GM20431 (cell line): ENCODE measurements around the gene NUP98.

Source experiments
- in situ Hi-C: fragments of 300-500 bp; cut with MseI, MboI; formaldehyde crosslinking; loops from one replicate; pipeline ENCODE4 v1.15.0; 2020; ENCODE audit warnings: low sequenced_read_pairs; ENCODE audit not compliant: unreplicated experiment

Gene NUP98

DNA sequence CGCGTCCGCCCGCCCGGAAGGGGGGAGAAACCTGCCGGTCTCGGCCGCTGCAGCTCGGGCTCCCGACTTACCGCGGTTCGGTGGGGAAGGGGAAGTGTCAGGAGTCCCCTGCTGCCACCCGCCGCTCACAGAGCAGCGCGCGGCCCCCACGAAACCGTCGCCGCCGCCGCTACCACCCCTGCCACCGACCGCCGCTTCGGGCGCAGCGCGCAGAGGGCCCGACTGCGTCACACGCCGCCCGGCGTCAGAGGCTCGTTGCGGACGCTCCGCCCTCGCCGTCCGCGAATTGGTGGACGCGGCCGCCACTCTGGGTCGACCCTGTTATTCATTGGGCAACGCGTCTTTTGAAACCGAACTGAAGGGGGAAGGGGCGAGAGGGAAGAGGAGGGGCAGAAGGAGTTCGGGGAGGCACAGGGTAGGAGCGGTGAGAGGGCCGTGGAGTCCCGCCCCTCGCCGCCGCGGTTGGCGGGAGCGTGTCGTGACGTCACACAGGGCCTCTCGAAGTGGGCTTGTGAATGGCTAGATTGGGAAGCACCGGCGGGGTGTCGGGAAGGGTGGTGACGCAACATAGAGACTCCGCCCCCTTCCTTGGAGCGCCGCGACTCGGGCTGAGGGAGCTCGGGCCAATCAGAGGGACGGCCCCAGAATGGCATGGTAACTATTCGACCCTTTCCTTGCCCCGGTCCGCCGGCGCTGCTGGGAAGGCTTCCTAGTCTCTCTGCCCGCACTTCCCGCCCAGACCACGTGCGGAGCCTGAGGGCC, at the start of gene NUP98:
Gene NUP98, minus strand, starts transcription at position 226 of the 762 bp plus-strand sequence. CDS start 15,437 bp downstream, outside the sequence.
- in situ Hi-C loops: no loop called here

DNA sequence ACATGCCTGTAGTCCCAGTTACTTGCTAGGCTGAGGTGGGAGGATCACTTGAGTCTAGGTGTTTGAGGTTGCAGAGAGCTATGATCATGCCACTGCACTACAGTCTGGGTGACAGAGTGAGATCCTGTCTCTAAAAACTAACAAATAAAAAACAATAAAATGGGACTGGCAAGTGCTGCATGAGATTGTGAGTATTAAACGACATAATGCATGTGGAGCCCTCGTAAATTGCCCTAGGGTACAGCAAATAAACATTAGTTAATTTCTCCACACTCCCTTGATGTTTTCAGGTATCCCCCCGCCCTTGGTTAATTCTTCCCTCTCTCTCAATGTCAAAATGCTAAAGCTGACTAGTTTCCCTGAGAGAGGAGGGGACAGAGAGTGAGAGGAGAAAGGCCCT, 48.3 kb upstream of the NUP98 start:
- in situ Hi-C loops: loop anchor here (10.0 kb wide), 1 partner anchor 239 kb away; no protein-coding TSS in a partner anchor

DNA sequence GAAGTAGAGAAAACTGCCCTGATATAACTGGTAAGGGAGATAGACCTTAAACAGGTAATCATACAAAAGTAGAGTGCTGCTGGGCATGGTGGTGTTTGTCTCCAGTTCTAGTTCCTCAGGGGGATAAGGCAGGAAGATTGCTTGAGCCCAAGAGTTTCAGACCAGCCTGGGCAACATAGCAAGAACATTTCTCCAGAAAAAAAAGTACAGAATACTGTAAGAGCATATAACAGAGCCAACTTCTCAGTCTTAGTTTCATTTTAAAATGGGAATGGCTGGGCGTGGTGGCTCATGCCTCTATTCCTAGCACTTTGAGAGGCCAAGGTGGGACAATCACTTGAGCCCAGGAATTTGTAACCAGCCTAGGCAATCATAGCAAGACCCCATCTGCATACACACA, 47.9 kb upstream of the NUP98 start:
- in situ Hi-C loops: loop anchor here (10.0 kb wide), 1 partner anchor 240 kb away; no protein-coding TSS in a partner anchor

DNA sequence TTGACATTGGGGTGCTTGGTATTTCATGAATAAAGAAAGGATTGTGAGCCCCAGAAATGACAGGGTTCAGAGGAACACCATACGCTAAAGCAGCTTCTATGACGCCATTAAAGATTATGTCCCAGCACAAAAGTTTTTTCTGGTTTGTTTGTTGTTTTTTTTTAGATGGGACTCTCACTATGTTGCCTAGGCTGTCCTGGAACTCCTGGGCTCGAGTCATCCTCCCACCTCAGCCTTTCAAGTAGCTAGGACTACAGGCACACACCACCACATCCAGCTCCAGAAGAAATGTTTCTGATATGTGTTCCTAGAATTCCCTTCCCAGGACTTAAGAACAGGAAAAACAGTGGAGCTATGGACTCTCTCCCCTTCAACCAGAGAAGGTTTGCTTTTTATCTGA, 46.0 kb upstream of the NUP98 start:
- in situ Hi-C loops: loop anchor here (10.0 kb wide), 1 partner anchor 241 kb away; no protein-coding TSS in a partner anchor

DNA sequence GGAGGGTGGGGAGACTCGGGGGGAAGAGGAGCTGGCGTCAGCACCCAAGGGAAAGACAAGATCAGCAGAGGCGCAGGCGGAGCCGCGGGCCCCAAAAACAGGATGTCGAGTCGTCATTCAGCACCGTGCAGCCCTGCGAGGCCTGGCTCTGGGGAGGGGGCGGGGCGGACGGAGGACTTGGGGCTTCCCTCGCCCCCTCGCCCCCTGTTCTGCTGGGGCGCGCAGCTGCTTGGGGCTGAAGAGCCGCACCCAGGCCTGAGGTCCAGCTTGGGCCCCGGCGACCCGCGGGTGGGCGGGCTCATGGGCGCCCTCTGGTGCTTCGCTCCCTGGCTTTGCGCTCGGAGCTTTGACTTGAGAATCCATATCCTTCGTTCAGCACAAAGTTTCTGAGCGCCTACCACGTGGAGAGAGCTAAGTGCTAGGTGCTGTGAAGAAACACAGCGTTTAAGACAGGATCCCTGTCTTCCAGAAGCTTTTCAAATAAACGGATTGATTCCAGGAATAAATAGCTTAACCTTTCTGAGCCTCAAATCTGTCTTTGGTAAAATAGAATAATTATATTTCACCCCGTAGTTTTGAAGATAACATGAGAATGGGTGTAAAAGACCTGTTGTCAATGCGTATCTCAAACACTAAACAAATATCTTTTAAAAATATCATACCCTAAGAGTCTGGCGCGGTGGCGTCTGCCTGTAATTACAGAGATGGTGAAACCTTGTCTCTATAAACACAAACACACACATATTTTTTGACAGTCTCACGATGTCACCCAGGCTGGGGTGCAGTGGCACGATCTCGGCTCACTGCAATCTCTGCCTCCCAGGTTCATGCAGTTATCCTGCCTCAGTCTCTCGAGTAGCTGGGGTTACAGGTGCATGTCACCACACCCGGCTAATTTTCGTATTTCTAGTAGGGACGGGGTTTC, 44.3 kb upstream of the NUP98 start:
- in situ Hi-C loops: loop anchor here (10.0 kb wide), 1 partner anchor 243 kb away; no protein-coding TSS in a partner anchor

DNA sequence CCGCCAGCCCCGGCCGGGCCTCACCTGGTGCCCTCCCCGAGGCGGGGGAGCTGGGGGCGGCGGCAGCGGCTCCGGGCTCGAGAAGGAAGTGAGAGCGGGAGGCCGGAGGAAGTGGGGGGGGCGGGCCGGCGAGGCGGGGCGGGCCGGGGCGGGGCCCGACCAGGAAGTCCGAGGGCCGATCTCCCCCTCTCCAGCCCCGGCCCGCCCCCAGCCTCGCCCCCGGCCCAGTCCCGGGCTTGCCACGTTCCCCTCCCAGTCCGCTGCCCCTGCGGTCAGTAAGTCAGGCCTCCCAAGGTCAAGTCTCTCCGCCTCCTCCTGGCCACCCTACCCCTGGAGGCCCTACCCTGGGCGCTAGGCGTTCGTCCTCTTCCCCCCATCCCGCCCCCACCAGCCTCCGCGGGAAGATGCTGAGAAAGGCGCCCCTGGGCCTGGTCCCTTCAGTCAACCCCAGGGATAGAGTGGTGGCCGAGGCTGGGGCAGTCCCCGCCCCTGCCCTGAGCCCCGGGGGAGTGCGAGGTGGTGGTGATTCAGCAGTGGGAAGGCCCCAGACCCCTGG, 43.6 kb upstream of the NUP98 start, which contains the start of gene RHOG:
Gene RHOG, minus strand, starts transcription at position 90 of the 556 bp plus-strand sequence. CDS start 12,821 bp downstream, outside the sequence.
- in situ Hi-C loops: loop anchor here (10.0 kb wide), 1 partner anchor 244 kb away; no protein-coding TSS in a partner anchor

DNA sequence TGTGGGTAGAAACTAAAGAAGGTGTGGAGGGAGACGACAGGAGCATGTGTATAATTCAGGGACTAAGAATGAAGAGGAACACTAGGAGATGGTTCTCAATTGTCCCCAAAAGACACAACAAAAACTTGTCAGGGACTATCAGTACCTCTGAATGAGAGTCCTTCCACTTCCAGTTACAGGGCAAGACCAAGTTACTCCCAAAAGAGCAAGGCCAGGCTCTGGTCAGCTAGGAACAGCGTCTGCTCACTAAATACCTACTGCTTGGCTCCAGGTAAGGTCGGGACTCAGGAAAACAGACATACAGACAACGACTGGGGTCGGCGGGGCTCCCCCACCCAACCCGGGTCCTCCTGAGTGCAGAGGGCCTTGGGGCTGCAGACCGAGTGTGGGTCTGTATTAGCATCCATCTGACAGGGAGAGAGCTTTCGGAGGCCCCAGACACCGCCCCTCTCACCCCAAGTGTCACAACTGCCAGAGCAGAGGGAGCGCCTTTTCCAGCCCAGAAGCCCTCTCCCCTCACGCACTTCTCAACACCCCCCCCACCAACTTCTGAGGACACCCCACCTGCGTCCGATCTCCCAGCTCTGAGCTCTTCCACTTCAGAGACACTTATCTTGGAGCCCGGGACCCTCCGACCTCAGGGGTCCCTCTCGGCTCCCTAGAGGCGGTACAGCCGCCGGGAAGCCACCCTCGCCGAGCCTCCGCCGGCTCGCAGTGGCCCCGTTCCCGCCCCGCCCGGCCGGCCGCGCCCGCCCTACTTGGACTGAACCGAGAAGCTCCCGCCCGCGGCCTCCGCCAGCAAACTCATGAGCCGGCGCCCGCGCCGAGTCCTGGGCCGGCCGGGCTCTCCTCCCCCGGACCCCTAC, 42.9 kb upstream of the NUP98 start:
- in situ Hi-C loops: loop anchor here (10.0 kb wide), 1 partner anchor 245 kb away; no protein-coding TSS in a partner anchor

DNA sequence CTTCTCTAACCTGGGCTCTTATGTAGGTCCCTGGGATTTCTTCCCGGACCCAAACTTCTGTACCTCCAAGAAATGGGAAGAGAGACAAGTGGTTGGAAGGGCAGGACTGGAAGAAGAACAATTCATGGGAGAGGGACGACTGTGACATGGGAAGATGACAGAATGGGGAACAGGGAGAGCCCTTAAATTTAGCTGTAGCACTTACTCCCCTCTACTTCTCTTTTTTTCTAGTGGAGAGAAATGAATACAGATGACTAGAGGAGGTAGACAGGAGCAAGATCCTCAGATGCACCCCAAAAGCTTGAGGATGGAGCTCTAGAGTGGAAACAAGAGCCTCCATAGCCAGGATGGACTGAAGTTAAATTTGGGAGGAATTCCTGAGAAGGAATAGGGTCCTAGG, 41.1 kb upstream of the NUP98 start:
- in situ Hi-C loops: no loop called here

DNA sequence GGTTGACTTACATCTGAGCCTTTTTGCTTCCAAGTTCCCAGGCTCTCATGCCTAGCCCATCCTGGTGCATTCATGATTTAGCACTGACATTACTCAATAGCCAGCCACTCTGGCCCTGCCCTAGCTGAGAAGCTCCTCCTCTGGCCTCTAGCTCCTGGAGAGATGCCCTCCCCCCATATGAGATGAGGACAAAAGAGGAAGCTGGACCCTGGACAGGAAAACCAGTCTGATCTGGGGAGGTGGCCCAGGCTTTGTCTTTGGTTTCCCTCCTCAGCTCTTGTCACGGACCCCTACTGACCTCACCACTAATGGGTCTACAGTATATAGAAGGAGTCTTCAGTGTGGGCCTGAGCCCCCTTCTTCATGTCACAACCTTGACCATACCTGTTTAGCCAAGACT, 40.4 kb upstream of the NUP98 start:
- in situ Hi-C loops: no loop called here

DNA sequence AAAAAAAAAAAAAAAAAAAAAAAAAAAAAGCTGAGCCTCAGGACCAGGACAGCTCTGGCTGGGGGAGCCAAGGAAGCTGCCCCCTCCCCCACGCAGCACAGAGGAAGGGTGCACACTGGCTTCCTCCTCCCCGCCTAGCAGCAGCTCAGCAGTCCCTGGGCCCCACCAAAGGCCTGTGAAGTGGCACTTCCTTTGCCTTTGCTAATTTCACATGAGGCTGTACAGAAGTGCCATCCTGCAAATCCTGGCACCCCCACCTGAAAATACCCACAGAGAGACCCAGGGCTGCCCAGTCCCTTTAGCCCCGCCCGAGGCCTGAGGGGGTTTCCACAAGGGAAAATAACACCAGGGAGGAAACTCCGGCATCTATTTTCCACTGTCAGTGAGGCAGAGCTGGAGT, 39.5 kb upstream of the NUP98 start:
- in situ Hi-C loops: no loop called here

DNA sequence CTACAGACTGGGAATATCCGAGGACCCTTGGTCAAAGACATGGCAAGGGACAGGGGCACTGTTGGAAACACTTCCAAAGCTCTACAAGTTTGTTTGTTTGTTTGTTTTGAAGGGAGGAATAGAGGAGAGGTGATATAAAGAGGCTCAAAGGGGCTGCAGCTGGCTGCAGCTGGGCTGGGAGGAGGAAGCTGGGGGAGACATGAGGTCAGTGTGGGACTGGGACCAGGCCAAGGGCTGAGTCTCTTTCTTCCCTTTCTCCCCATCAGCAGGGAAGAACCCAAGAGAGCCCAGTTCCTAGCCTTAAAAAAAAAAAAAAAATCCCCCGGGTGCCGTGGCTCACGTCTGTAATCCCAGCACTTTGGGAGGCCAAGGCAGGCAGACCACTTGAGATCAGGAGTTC, 38.4 kb upstream of the NUP98 start:
- in situ Hi-C loops: no loop called here

DNA sequence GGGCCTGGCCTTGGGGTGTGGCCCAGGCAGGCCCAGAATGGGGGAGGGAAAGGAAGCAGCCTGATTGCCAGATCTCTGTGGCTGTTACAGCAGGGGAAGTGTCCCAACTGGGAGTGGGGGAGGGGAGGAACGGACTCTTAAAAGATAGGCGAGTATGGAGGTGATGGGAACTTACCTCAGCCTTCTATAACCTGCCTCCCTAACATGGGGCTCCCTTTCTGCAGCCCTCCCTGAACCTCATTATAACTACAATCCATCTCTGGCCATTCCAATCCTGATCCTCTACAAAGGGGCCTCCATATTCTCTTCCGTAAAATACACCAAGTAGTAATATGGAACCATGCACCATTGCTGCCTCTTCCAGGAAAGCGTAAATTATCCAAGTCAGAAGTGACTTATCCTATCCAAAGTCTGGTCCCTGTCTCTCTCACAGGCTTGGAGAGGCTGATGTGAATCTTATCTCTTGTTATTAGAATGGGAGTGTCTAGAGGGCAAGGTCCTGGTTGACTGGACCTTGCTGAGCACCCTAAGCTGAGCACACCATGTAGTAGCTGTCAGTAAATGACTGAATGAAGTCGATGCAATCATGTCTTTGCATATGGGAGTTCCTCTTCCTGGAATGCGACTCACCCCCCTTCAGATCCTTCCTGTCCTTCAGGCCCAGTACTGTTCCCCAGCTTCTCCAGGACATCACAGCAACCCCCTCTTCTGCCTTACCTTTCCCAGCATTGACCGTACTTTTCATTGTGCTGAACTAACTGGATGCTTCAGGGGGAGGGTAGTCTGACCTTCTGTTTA, 37.5 kb upstream of the NUP98 start:
- in situ Hi-C loops: no loop called here

DNA sequence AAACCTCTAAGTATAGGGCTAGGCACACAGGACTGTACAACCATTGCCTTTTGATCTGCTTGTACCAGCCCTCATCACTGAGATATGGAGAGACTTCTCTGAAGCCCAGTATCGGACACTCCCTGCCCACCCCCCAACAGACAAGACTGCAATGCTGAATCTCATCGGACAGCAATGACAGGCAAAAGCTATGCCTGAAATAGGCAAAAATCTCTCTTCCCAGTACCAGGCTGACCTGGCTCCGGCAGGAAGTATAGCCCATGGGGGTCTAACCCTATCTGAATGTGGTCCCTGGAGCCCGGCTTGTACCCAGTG, 37.0 kb upstream of the NUP98 start:
- in situ Hi-C loops: no loop called here

DNA sequence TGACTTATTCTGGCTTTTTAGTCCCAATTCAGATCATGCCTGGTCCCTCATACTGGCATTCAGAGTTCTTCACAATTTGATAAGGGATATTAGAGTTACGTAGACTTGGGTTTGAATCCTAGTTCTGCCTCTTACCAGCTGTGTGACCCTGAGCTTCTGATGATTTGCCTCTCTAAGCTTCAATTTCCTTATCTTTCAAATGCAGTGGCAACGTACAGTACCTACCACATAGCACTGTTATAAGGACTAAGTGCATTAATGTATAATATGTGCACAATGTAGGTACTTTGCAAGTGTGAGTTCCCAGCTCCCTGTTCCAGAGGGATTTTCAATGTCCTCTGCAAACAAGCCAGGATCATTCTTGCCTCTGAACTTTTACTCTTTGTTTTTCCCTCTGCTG, 36.1 kb upstream of the NUP98 start:
- in situ Hi-C loops: no loop called here

DNA sequence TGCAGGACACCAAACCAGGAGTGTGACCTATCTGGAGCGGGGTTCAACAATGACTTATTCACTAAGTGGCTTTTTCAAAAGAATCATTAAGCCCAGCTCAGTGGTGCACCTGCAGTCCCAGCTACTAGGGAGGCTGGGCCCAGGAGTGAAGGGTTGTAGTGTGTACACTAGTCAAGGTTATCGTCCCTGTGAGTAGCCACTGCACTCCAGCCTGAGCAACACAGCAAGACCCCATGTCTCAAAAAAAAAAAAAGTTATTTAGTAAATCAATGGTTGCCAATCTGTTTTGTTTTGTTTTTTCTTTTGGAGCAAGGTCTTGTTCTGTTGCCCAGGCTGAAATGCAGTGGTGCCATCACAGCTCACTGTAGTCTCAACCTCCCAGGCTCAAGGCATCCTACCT, 35.5 kb upstream of the NUP98 start:
- in situ Hi-C loops: no loop called here

DNA sequence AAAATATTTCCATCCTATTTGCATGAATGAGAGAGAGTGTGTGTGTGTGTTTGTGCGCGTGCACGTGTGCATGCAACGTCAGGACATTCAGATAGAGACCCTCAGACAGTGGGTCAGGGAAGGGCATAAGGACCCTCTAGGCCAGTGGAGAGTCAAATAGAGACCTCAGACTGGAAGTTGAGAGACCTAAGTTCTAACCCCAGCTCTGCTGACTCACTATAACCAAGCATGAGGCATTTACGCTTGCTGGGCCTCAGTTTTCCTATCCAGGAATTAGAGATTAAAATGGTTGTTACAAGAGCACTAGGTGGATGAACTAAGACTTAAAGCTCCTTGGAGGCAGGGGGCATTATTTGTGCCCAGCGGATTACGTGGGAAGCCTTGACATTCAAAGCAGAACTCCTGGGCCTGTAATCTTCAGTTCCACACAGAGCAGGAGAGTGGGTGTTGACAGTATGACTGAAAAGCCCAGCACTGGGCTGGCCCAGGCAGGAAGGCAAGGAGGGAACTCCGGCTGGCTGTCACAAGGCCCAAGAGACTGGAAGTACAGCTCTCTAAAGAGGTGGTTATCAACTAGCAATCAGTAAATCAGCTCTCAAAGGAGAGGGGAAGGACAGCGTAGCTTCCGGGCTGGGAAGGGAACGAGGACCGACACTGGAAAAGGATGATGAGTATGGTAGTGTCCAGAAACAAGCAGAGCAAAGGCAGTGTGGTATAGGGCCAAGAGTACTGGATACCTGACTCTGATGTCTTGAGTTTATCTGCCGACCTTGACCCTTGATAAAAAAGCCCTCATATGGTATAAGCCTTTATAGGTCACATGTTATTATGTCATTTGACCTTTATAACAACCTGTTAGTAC, 34.3 kb upstream of the NUP98 start:
- in situ Hi-C loops: no loop called here

DNA sequence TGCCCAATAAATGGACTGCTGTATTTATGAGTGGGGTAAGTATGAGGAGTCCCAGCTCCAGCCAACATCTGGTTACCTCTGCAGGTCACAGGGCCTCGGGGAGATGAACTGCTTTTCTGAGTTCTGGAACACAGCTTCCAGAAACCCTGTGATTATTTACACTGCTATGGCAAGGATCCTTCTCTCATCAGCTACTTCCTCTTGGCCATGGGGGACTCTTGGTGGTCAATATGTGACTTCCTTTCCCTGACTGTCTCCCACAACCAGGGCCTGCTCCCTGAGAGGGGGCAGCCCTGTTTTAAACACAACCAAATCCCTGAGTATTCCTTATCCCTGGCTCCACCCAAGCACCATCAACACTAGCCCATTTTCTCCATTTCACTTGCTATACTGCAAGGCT, 33.4 kb upstream of the NUP98 start:
- in situ Hi-C loops: no loop called here

DNA sequence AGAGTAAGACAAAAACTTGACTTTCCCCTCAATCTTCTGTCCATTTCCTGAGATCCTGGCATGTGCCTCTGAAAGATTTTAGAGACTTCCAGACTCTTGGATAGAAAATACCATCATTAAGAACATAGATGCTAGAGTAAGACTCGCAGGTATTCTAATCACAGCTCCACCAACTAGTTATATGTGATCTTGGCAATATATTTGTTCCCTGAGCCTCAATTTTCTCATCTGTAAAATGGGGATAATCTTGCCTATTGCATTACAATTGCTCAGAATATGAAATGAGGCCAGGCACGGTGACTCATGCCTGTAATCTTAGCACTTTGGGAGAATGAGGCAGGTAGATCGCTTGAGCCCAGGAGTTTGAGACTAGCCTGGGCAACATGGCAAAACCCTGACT, 32.7 kb upstream of the NUP98 start:
- in situ Hi-C loops: no loop called here
